H1 (cell line): ENCODE measurements around the gene TECTB. TPM values are rescaled to one million over a fixed set of nuclear protein-coding genes. Genes with fewer than 3 reads are reported as not detected.

Experiments
- CTCF ChIA-PET: fragments of 300-600 bp; sonication (Branson Sonifier 250); formaldehyde crosslinking; loops from one replicate; lab custom pipeline; 2021; ENCODE audit not compliant: partially characterized antibody; lab: Charles Lee
- POLR2A ChIA-PET: fragments of 300-600 bp; sonication (Branson Sonifier 250); formaldehyde crosslinking; loops from one replicate; lab custom pipeline; 2021; ENCODE audit warnings: inconsistent platforms; ENCODE audit not compliant: partially characterized antibody; lab: Charles Lee
- DNase-seq, 2 experiments: peaks; one replicate each; pipeline versions ENCODE4 v3.0.0 to v3.0.0-alpha.2; 2010 to 2022; ENCODE audit warnings: low spot score in 2 of 2, low read depth in 1 of 2, mixed read lengths in 1 of 2
- FAIRE-seq: peaks from 2 replicates; lab custom pipeline; 2011; peaks lifted over from hg19 to GRCh38; lab: Jason Lieb, UNC
- H2AFZ ChIP-seq: 2 replicates; pipeline ENCODE4 v1.8.1; 2012; ENCODE audit warnings: low read length, inconsistent platforms
- H2AK5ac ChIP-seq: 2 replicates; pipeline ENCODE4 v1.6.1; 2013; ENCODE audit warnings: low read depth, low read length
- H2BK120ac ChIP-seq: replicated peaks from 2 replicates; pipeline ENCODE3; 2013; ENCODE audit warnings: low read depth, low read length, inconsistent platforms
- H2BK12ac ChIP-seq: 2 replicates; pipeline ENCODE4 v1.6.1; 2013; ENCODE audit warnings: low read depth, low read length
- H2BK15ac ChIP-seq: 2 replicates; pipeline ENCODE4 v1.6.1; 2013; ENCODE audit warnings: low read length
- H2BK20ac ChIP-seq: 2 replicates; pipeline ENCODE4 v1.6.1; 2013; ENCODE audit warnings: low read length
- H2BK5ac ChIP-seq: 2 replicates; pipeline ENCODE4 v1.6.1; 2013; ENCODE audit warnings: low read depth, low read length
- H3K14ac ChIP-seq: 2 replicates; pipeline ENCODE4 v1.6.1; 2013; ENCODE audit warnings: inconsistent platforms; ENCODE audit not compliant: insufficient read length
- H3K18ac ChIP-seq: 2 replicates; pipeline ENCODE4 v1.6.1; 2013; ENCODE audit warnings: low read length; ENCODE audit errors: extremely low read depth
- H3K23ac ChIP-seq: 2 replicates; pipeline ENCODE4 v1.6.1; 2013; ENCODE audit warnings: inconsistent platforms; ENCODE audit not compliant: insufficient read length
- H3K23me2 ChIP-seq: 2 replicates; pipeline ENCODE4 v1.6.1; 2013; ENCODE audit warnings: low read depth, low read length
- H3K27ac ChIP-seq: 2 replicates; pipeline ENCODE4 v1.6.1; 2011; ENCODE audit warnings: low read depth, low read length, inconsistent platforms
- H3K27me3 ChIP-seq, 4 experiments: replicated peaks in 1 of 4; 1 replicate in 1 of 4; 2 replicates in 3 of 4; pipeline versions ENCODE4 v1.6.1 to v1.8.1; 2011 to 2013; ENCODE audit warnings: low read length in 3 of 4, mild to moderate bottlenecking in 3 of 4, inconsistent platforms in 2 of 4, mixed read lengths in 2 of 4, moderate library complexity in 1 of 4; ENCODE audit not compliant: control insufficient read depth in 3 of 4, insufficient read depth in 3 of 4; ENCODE audit errors: extremely low read depth in 1 of 4
- H3K36me3 ChIP-seq, 4 experiments: 2 replicates each; pipeline versions ENCODE4 v1.6.1 to v1.8.1; 2011 to 2013; ENCODE audit warnings: mild to moderate bottlenecking in 4 of 4, low read length in 3 of 4, moderate library complexity in 2 of 4, control low read depth in 1 of 4, inconsistent platforms in 1 of 4; ENCODE audit not compliant: insufficient read depth in 4 of 4, control insufficient read depth in 2 of 4
- H3K4ac ChIP-seq: replicated peaks from 2 replicates; pipeline ENCODE3; 2013; ENCODE audit warnings: low read length, low read depth, mixed read lengths, inconsistent platforms; ENCODE audit not compliant: insufficient read length
- H3K4me1 ChIP-seq, 4 experiments: replicated peaks in 1 of 4; 1 replicate in 1 of 4; 2 replicates in 3 of 4; pipeline versions ENCODE4 v1.6.1 to v1.8.1; 2011 to 2013; ENCODE audit warnings: low read length in 3 of 4, inconsistent platforms in 2 of 4, mixed read lengths in 1 of 4; ENCODE audit not compliant: insufficient read depth in 4 of 4, control insufficient read depth in 3 of 4
- H3K4me2 ChIP-seq, 2 experiments: 2 replicates each; pipeline versions ENCODE4 v1.6.1 to v1.8.1; 2011 to 2013; ENCODE audit warnings: low read depth in 2 of 2, low read length in 2 of 2, control low read depth in 1 of 2, inconsistent platforms in 1 of 2, mild to moderate bottlenecking in 1 of 2; ENCODE audit not compliant: insufficient read depth in 1 of 2
- H3K4me3 ChIP-seq, 4 experiments: fragments of 200-600, 300-600 bp in 1 of 4; sonication (generic), shearing (Covaris generic), sonication (Bioruptor Twin) in 1 of 4; 2 replicates each; pipeline versions ENCODE4 v1.5.1 to v1.8.1; 2011 to 2016; ENCODE audit warnings: low read length in 4 of 4, low read depth in 3 of 4, control low read depth in 2 of 4, inconsistent platforms in 2 of 4, mild to moderate bottlenecking in 2 of 4, mixed read lengths in 1 of 4, moderate library complexity in 1 of 4; ENCODE audit not compliant: insufficient read depth in 2 of 4; ENCODE audit errors: extremely low read depth in 1 of 4
- H3K56ac ChIP-seq: replicated peaks from 2 replicates; pipeline ENCODE3; 2013; ENCODE audit warnings: low read depth, mild to moderate bottlenecking, mixed read lengths, low read length, inconsistent platforms; ENCODE audit not compliant: insufficient read length
- H3K79me1 ChIP-seq: 2 replicates; pipeline ENCODE4 v1.6.1; 2013; ENCODE audit warnings: low read depth, low read length, control low read depth
- H3K79me2 ChIP-seq, 2 experiments: 2 replicates each; pipeline versions ENCODE4 v1.6.1 to v1.8.1; 2012 to 2013; ENCODE audit warnings: low read length in 2 of 2, mild to moderate bottlenecking in 2 of 2, inconsistent platforms in 1 of 2; ENCODE audit not compliant: insufficient read depth in 2 of 2, control insufficient read depth in 1 of 2
- H3K9ac ChIP-seq, 4 experiments: replicated peaks in 1 of 4; 1 replicate in 1 of 4; 2 replicates in 3 of 4; pipeline versions ENCODE4 v1.6.1 to v1.8.1; 2011 to 2013; ENCODE audit warnings: low read depth in 3 of 4, low read length in 3 of 4, control low read depth in 2 of 4, mild to moderate bottlenecking in 2 of 4, moderate library complexity in 2 of 4, inconsistent platforms in 1 of 4; ENCODE audit errors: extremely low read depth in 1 of 4
- H3K9me3 ChIP-seq, 2 experiments: 2 replicates each; pipeline versions ENCODE4 v1.6.1 to v1.8.1; 2012 to 2013; ENCODE audit warnings: mild to moderate bottlenecking in 2 of 2, moderate library complexity in 2 of 2, control low read depth in 1 of 2, inconsistent platforms in 1 of 2, low read depth in 1 of 2, low read length in 1 of 2, mixed read lengths in 1 of 2; ENCODE audit not compliant: insufficient read depth in 2 of 2
- H4K20me1 ChIP-seq, 2 experiments: replicated peaks in 1 of 2; 2 replicates each; pipeline versions ENCODE3 to v1.8.1; 2011 to 2013; ENCODE audit warnings: inconsistent platforms in 2 of 2, low read length in 2 of 2, mild to moderate bottlenecking in 1 of 2; ENCODE audit not compliant: insufficient read depth in 2 of 2, control insufficient read depth in 1 of 2
- H4K5ac ChIP-seq: 2 replicates; pipeline ENCODE4 v1.6.1; 2013; ENCODE audit warnings: low read length, low read depth, mixed read lengths, inconsistent platforms; ENCODE audit not compliant: insufficient read length
- H4K8ac ChIP-seq: 2 replicates; pipeline ENCODE4 v1.8.0; 2013; ENCODE audit warnings: mild to moderate bottlenecking, moderate library complexity, low read length, inconsistent platforms; ENCODE audit not compliant: insufficient read depth; ENCODE audit errors: extremely low read depth
- H4K91ac ChIP-seq: replicated peaks from 2 replicates; pipeline ENCODE3; 2013; ENCODE audit warnings: low read length, mixed read lengths, inconsistent platforms; ENCODE audit not compliant: insufficient read length
- ASH2L ChIP-seq: fragments of 200-600, 300-600 bp; sonication (generic); IDR thresholded peaks from one replicate; pipeline ENCODE4 v1.7.1; 2017; ENCODE audit warnings: low read length
- BACH1 ChIP-seq: IDR thresholded peaks from 2 replicates; pipeline ENCODE4 v1.6.1; 2012; ENCODE audit warnings: low read length, improper control_type of control experiment
- BCL11A ChIP-seq, 2 experiments: IDR thresholded peaks; one replicate each; pipeline ENCODE4 v1.6.1; 2011; ENCODE audit warnings: low read depth in 2 of 2, low read length in 2 of 2, mild to moderate bottlenecking in 2 of 2
- BRCA1 ChIP-seq: IDR thresholded peaks from 2 replicates; pipeline ENCODE4 v1.6.1; 2012; ENCODE audit warnings: low read depth, low read length, improper control_type of control experiment
- EGR1 ChIP-seq: IDR thresholded peaks from 2 replicates; pipeline ENCODE4 v1.6.1; 2011; ENCODE audit warnings: low read depth, low read length, borderline replicate concordance
- EP300 ChIP-seq, 2 experiments: IDR thresholded peaks; 1 replicate in 1 of 2; 2 replicates in 1 of 2; pipeline ENCODE4 v1.6.1; 2011 to 2012; ENCODE audit warnings: low read depth in 2 of 2, low read length in 2 of 2, mild to moderate bottlenecking in 2 of 2, borderline replicate concordance in 1 of 2, inconsistent platforms in 1 of 2, moderate library complexity in 1 of 2
- FOSL1 ChIP-seq: IDR thresholded peaks from 2 replicates; pipeline ENCODE4 v1.6.1; 2011; ENCODE audit warnings: mild to moderate bottlenecking, low read depth, low read length, moderate library complexity; ENCODE audit not compliant: insufficient read depth
- GTF2F1 ChIP-seq: IDR thresholded peaks from 2 replicates; pipeline ENCODE4 v1.6.1; 2012; ENCODE audit warnings: low read depth, low read length, improper control_type of control experiment, borderline replicate concordance
- JUND ChIP-seq: IDR thresholded peaks from 2 replicates; pipeline ENCODE4 v1.6.1; 2011; ENCODE audit warnings: mild to moderate bottlenecking, improper control_type of control experiment, low read length
- KDM1A ChIP-seq: fragments of 200-600, 300-600 bp; sonication (generic); IDR thresholded peaks from 2 replicates; pipeline ENCODE4 v1.7.1; 2016; ENCODE audit warnings: mild to moderate bottlenecking, low read length, borderline replicate concordance
- KDM5A ChIP-seq: fragments of 200-600 bp; IDR thresholded peaks from 2 replicates; pipeline ENCODE4 v1.7.1; 2012; ENCODE audit warnings: mild to moderate bottlenecking, low read length, inconsistent platforms, mixed read lengths
- POLR2A ChIP-seq, 2 experiments: IDR thresholded peaks; 1 replicate in 1 of 2; 2 replicates in 1 of 2; pipeline ENCODE4 v1.6.1; 2011; ENCODE audit warnings: low read depth in 2 of 2, low read length in 2 of 2, mild to moderate bottlenecking in 2 of 2; ENCODE audit errors: control extremely low read depth in 1 of 2
- POLR2AphosphoS5 ChIP-seq: IDR thresholded peaks from 2 replicates; pipeline ENCODE4 v1.6.1; 2011; ENCODE audit warnings: low read depth, low read length
- SIN3A ChIP-seq, 2 experiments: IDR thresholded peaks in 1 of 2; conservative IDR thresholded peaks in 1 of 2; 2 replicates each; pipeline ENCODE4 v1.6.1; 2011 to 2012; ENCODE audit warnings: low read length in 2 of 2, improper control_type of control experiment in 1 of 2, low read depth in 1 of 2, mild to moderate bottlenecking in 1 of 2
- SP1 ChIP-seq: IDR thresholded peaks from 2 replicates; pipeline ENCODE4 v1.6.1; 2011; ENCODE audit warnings: low read depth, low read length
- SP4 ChIP-seq: IDR thresholded peaks from 2 replicates; pipeline ENCODE4 v1.6.1; 2012; ENCODE audit warnings: low read length, inconsistent platforms
- WGBS, 2 experiments: shearing (Covaris generic) in 1 of 2; methylation state at CpG; one replicate each; pipeline versions ENCODE4 v1.1.6 to v1.1.7; 2013 to 2015; ENCODE audit warnings: low lambda C conversion rate in 2 of 2, mixed read lengths in 2 of 2, inconsistent platforms in 1 of 2, low coverage in 1 of 2, missing lambda C conversion rate in 1 of 2; ENCODE audit not compliant: insufficient replicate concordance in 2 of 2, insufficient coverage in 1 of 2, insufficient read length in 1 of 2; ENCODE audit errors: extremely low coverage in 1 of 2, missing lambda C conversion rate in 1 of 2; 5-methylcytosine and 5-hydroxymethylcytosine counted together
- polyA plus RNA-seq, 7 experiments: library from polyadenylated mRNA; depleted of rRNA in 3 of 7; stranded (reverse) in 5 of 7; unstranded in 2 of 7; fragments of >200 nt in 5 of 7; fragments of 200-250 nt in 2 of 7; gene quantifications; 1 replicate in 5 of 7; 2 replicates in 1 of 7; 4 replicates in 1 of 7; pipeline versions ENCODE4 v1.2.1 to v1.2.3, GENCODE V29; 2011 to 2013; ENCODE audit warnings: missing spikeins in 2 of 7, mixed read lengths in 2 of 7
- total RNA-seq: library from RNA; stranded (reverse); fragmentation: NEBNext Ultra II Directional; extraction: Animal tissue kit (Norgen Biotek cat#: 25700); gene quantifications from 2 replicates; pipeline ENCODE4 v1.2.1, GENCODE V29; 2021

TECTB gene
- total and polyA plus RNA-seq, 2 of the 8 experiments (the other 6 are each of a cell fraction or from before 2014, with no cell fraction given) = not detected

- WGBS, 2 experiments = 90% methylated on average over 4 of the region's 4 CpGs; no CpG with 5 or more reads in 1 of the 2 experiments
- no peak overlapping the region for H2AFZ ChIP-seq
- TF ChIP-seq BCL11A (IDR thresholded peaks at IDR 0.05; ENCODE audit: low read depth in 2 of 2, low read length in 2 of 2) = no peak
- TF ChIP-seq SP4 = no peak
- no peak for TF ChIP-seq KDM5A
- TF ChIP-seq BACH1 = no peak
- TF ChIP-seq GTF2F1 = no peak
- no peak for TF ChIP-seq ASH2L
- no peak for TF ChIP-seq FOSL1
- TF ChIP-seq BRCA1 = no peak
- TF ChIP-seq KDM1A = no peak
- TF ChIP-seq POLR2A (IDR thresholded peaks at IDR 0.05; ENCODE audit: control extremely low read depth in 1 of 2, low read depth in 2 of 2, low read length in 2 of 2) = no peak
- no peak for TF ChIP-seq SIN3A (conservative IDR thresholded peaks at IDR 0.05 in 1 of 2, IDR thresholded peaks at IDR 0.05 in 1 of 2; ENCODE audit: low read depth in 1 of 2, low read length in 2 of 2)
- no peak for TF ChIP-seq POLR2AphosphoS5
- no peak for TF ChIP-seq JUND
- TF ChIP-seq EP300 (IDR thresholded peaks at IDR 0.05; ENCODE audit: borderline replicate concordance in 1 of 2, low read depth in 2 of 2, low read length in 2 of 2) = no peak
- TF ChIP-seq EGR1 = no peak
- no peak for TF ChIP-seq SP1
These were observed 21.8 kb upstream of the TECTB start for GRCh38 chr10:112261281-112261822.

More at GRCh38 chr10:112261281-112261822, 21.8 kb upstream of the TECTB start:
- H3K4me3 ChIP-seq = no peak overlapping the region
- H4K8ac ChIP-seq = no peak overlapping the region
- H4K91ac ChIP-seq = no peak overlapping the region
- DNase-seq = no peak
- H3K23me2 ChIP-seq = no peaks in the 10 kb centered on the region; the same call in 1 of the 2 replicates
- H3K9ac ChIP-seq = no peak overlapping the region
- H3K56ac ChIP-seq = no peak overlapping the region
- no peak overlapping the region for H3K4me2 ChIP-seq
- H3K4me1 ChIP-seq = no peaks in the 10 kb centered on the region
- H3K27ac ChIP-seq = no peak overlapping the region
- no peak overlapping the region for H2AK5ac ChIP-seq
- H3K9me3 ChIP-seq = no peaks in the 10 kb centered on the region
- no peak overlapping the region for H3K18ac ChIP-seq
- no peak overlapping the region for H3K14ac ChIP-seq
- H4K5ac ChIP-seq = no peak overlapping the region
- no peak overlapping the region for H2BK20ac ChIP-seq
- ChIA-PET POLR2A (no interaction called here), CTCF (interaction anchor here (1.1 to 1.8 kb wide), 3 partner anchors 30 to 78 kb away, joined by 3 to 5 read pairs (median 4); partner anchors contain the start of gene GPAM)
- H4K20me1 ChIP-seq = no peaks in the 10 kb centered on the region
- no peaks in the 10 kb centered on the region for H3K27me3 ChIP-seq
- H2BK12ac ChIP-seq = no peak overlapping the region
- H3K4ac ChIP-seq = no peak overlapping the region
- no peak overlapping the region for H3K23ac ChIP-seq
- no peaks in the 10 kb centered on the region for H3K79me2 ChIP-seq
- H3K36me3 ChIP-seq = no peaks in the 10 kb centered on the region
- H2BK15ac ChIP-seq = no peak overlapping the region
- H2BK120ac ChIP-seq = no peak overlapping the region
- FAIRE-seq = no peak
- H3K79me1 ChIP-seq = no peaks in the 10 kb centered on the region
- H2BK5ac ChIP-seq = no peak overlapping the region
